Stimulated activated effector memory CD8-positive, alpha-beta T cell treated with anti-CD3 and anti-CD28 coated beads, Interleukin-12 subunit alpha, Interleukin-12 subunit beta, amount 100 ng/mL, for 72 hours (primary cell): Measurements from ENCODE around the gene PRRC2C.
A peak's percentile ranks its signal among the peaks of the same experiment; 100 is the strongest.

Source experiments
- ATAC-seq: fragments of 150-1000 bp; cut with Tn5 transposase; 2 replicates; pipeline ENCODE4 v1.10.0; 2021
- DNase-seq, 2 donors: peaks; one replicate each; pipeline ENCODE4 v3.0.0; 2021 to 2022; ENCODE audit warnings: low spot score in 2 of 2
- H3K27ac Mint-ChIP-seq: one replicate; pipeline ENCODE4 v1.8.0; 2022; ENCODE audit warnings: mild to moderate bottlenecking, mixed read lengths
- H3K36me3 Mint-ChIP-seq: one replicate; pipeline ENCODE4 v1.8.0; 2022; ENCODE audit warnings: mild to moderate bottlenecking, mixed read lengths
- H3K4me1 Mint-ChIP-seq: one replicate; pipeline ENCODE4 v1.8.0; 2022; ENCODE audit warnings: mixed read lengths
- H3K4me3 Mint-ChIP-seq: one replicate; pipeline ENCODE4 v1.8.0; 2022; ENCODE audit warnings: mild to moderate bottlenecking, mixed read lengths
- H3K9me3 Mint-ChIP-seq: one replicate; pipeline ENCODE4 v1.8.0; 2022; ENCODE audit warnings: mixed read lengths

PRRC2C gene

GRCh38 chr1:171625225-171625624, 139.9 kb downstream of the PRRC2C start:
- Mint-ChIP-seq H3K36me3 (no peaks in the 10 kb centered on the region), H3K4me1 (no peaks in the 10 kb centered on the region), H3K9me3 (no peaks in the 10 kb centered on the region), H3K4me3 (no peak overlapping the region), H3K27ac (no peak overlapping the region)
- DNase-seq, result no peak
- ATAC-seq, result no peak

GRCh38 chr1:171627020-171627419, 141.7 kb downstream of the PRRC2C start:
- DNase-seq (no peak), ATAC-seq (no peak)
- Mint-ChIP-seq H3K36me3 (no peaks in the 10 kb centered on the region), H3K27ac (no peak overlapping the region), H3K9me3 (no peaks in the 10 kb centered on the region), H3K4me1 (no peaks in the 10 kb centered on the region), H3K4me3 (no peak overlapping the region)

- H3K36me3 Mint-ChIP-seq, result no peaks in the 10 kb centered on the region
- DNase-seq (no peak), ATAC-seq (no peak)
- H3K9me3 Mint-ChIP-seq, result no peaks in the 10 kb centered on the region
- H3K4me3 Mint-ChIP-seq, result no peak overlapping the region
- H3K4me1 Mint-ChIP-seq, result no peaks in the 10 kb centered on the region
- no peak overlapping the region for H3K27ac Mint-ChIP-seq
Measured at GRCh38 chr1:171628225-171628624, 142.9 kb downstream of the PRRC2C start.

- no peaks in the 10 kb centered on the region for H3K36me3 Mint-ChIP-seq
- no peaks in the 10 kb centered on the region for H3K4me1 Mint-ChIP-seq
- no peak for ATAC-seq
- no peak overlapping the region for H3K4me3 Mint-ChIP-seq
- H3K9me3 Mint-ChIP-seq, result no peaks in the 10 kb centered on the region
- no peak overlapping the region for H3K27ac Mint-ChIP-seq
- DNase-seq, result no peak
Measured at GRCh38 chr1:171635661-171636060, 150.3 kb downstream of the PRRC2C start.

- no peak overlapping the region for H3K4me3 Mint-ChIP-seq
- no peak for DNase-seq
- H3K9me3 Mint-ChIP-seq, result no peaks in the 10 kb centered on the region
- H3K4me1 Mint-ChIP-seq, result no peaks in the 10 kb centered on the region
- H3K36me3 Mint-ChIP-seq, result no peaks in the 10 kb centered on the region
- no peak overlapping the region for H3K27ac Mint-ChIP-seq
- ATAC-seq, result no peak
Measured at GRCh38 chr1:171636141-171636540, 150.8 kb downstream of the PRRC2C start.

- H3K36me3 Mint-ChIP-seq, result no peaks in the 10 kb centered on the region
- no peak overlapping the region for H3K4me3 Mint-ChIP-seq
- H3K9me3 Mint-ChIP-seq, result no peaks in the 10 kb centered on the region
- H3K27ac Mint-ChIP-seq, result no peak overlapping the region
- ATAC-seq, result no peak
- DNase-seq, result no peak
- no peaks in the 10 kb centered on the region for H3K4me1 Mint-ChIP-seq
Measured at GRCh38 chr1:171637928-171638576, 152.7 kb downstream of the PRRC2C start.

GRCh38 chr1:171640225-171640624, 154.9 kb downstream of the PRRC2C start:
- H3K36me3 Mint-ChIP-seq, result no peaks in the 10 kb centered on the region
- DNase-seq (no peak), ATAC-seq (no peak)
- H3K4me1 Mint-ChIP-seq, result peaks cover 7% of the 10 kb centered on the region
- H3K27ac Mint-ChIP-seq, result no peak overlapping the region
- no peak overlapping the region for H3K4me3 Mint-ChIP-seq
- no peaks in the 10 kb centered on the region for H3K9me3 Mint-ChIP-seq

GRCh38 chr1:171641076-171641864, 155.9 kb downstream of the PRRC2C start:
- peak overlapping the region; percentile 6 for H3K27ac Mint-ChIP-seq
- no peak for DNase-seq
- peaks cover 12% of the 10 kb centered on the region for H3K4me1 Mint-ChIP-seq
- H3K36me3 Mint-ChIP-seq, result no peaks in the 10 kb centered on the region
- no peaks in the 10 kb centered on the region for H3K9me3 Mint-ChIP-seq
- H3K4me3 Mint-ChIP-seq, result no peak overlapping the region
- no peak for ATAC-seq

- no peak for DNase-seq
- peaks cover 12% of the 10 kb centered on the region for H3K4me1 Mint-ChIP-seq
- no peak for ATAC-seq
- H3K4me3 Mint-ChIP-seq, result no peak overlapping the region
- H3K27ac Mint-ChIP-seq, result no peak overlapping the region
- H3K9me3 Mint-ChIP-seq, result no peaks in the 10 kb centered on the region
- H3K36me3 Mint-ChIP-seq, result no peaks in the 10 kb centered on the region
Measured at GRCh38 chr1:171642197-171642596, 156.9 kb downstream of the PRRC2C start.
